Muscle of back (tissue), 11 donors: Measurements from ENCODE around the gene FGD4. TPM values are rescaled to one million over a fixed set of nuclear protein-coding genes. Genes with fewer than 3 reads are reported as not detected.

ENCODE experiments used
- DNase-seq, 3 donors: peaks; one replicate each; pipeline versions ENCODE4 v3.0.0 to v3.0.0-alpha.2; 2013
- polyA plus RNA-seq, 10 donors: library from polyadenylated mRNA; unstranded; fragments of 120-200 nt; gene quantifications; one replicate each; pipeline ENCODE4 v1.2.1, GENCODE V29; 2013; ENCODE audit not compliant: insufficient read length in 10 of 10

The FGD4 gene
- polyA plus RNA-seq, 10 donors: 11.0 to 28.4 (median 21.3) TPM

GRCh38 chr12:32402170-32402569 is 2.8 kb downstream of the FGD4 start:
- DNase-seq: no peak

- DNase-seq: no peak
Observed at GRCh38 chr12:32402946-32403345, 3.6 kb downstream of the FGD4 start.

DNA sequence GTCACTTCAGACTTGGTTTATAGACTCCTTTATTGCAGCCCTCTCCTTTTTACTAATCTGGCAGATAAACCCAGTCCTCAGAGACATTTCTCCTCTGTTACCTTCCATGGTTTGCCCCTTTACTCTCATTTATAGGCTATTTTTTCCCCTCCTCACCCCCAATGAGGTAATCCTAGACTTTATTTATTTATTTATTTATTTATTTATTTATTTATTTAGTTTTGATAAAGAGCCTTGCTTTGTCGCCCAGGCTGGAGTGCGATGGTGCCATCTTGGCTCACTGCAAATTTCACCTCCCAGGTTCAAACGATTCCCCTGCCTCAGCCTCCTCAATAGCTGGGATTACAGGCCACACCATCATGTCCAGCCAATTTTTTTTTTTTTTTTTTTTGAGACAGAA is 8.4 kb downstream of the FGD4 start:
- DNase-seq: no peak

DNA sequence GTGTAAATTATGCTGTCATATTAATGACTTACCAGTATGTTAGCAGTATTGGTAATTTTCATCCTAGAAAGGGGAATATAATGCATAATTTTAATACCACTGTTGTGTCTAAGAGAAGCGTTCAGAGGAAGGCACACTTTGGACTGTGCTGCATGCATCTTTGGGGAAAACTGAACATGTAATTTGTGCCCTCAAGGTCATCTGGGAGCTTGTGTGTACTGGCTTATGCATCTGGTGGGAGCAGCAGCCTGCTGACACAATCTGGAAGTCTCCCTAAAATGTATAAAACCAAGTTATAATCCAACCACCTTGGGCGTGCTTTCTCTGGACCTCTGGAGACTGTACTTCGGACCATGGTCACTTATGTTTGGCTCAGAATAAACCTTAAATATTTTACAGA is 14.1 kb downstream of the FGD4 start:
- DNase-seq: no peak

GRCh38 chr12:32418221-32418620 is 18.9 kb downstream of the FGD4 start:
- DNase-seq: no peak

GRCh38 chr12:32418903-32419519 is 19.7 kb downstream of the FGD4 start:
- no peak for DNase-seq

- DNase-seq: no peak
Observed at GRCh38 chr12:32419520-32419960, 20.2 kb downstream of the FGD4 start.

DNA sequence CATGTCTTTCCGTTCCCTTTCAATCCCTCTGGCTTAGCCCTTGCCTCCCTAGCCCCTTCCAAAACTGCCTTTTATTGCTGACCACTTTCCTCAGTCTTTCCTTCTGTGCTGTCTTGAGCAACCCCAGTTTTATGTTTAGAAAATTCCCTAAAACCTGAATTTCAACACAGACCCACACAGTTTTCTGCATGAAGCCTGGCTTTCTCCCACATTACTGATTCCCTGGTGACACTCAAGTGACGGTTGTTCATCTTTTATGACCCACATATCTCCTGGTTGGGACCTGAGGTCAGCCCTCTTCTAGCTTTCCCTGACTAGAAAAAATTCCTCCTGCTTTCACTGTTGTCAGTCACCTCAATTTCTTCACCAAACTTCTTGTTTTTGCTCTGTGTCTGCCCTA is 21.0 kb downstream of the FGD4 start:
- DNase-seq: no peak

DNA sequence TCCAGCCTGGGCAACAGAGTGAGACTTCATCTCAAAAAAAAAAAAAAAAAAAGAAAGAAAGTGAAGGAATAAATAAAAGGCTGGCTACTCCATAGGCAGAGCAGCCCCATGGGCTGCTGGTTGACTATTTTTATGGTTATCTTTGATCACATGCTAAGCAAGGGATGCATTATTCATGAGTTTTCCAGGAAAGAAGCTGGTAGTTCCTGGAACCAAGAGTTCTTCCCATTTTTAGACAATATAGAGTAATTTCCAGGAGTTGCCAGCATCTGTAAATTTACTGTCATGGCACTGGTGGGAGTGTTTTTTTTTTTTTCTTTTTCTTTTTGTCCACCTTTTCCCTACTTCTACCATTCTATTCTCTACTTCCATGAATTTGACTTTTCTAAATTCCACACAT is 24.2 kb downstream of the FGD4 start:
- DNase-seq: no peak

DNA sequence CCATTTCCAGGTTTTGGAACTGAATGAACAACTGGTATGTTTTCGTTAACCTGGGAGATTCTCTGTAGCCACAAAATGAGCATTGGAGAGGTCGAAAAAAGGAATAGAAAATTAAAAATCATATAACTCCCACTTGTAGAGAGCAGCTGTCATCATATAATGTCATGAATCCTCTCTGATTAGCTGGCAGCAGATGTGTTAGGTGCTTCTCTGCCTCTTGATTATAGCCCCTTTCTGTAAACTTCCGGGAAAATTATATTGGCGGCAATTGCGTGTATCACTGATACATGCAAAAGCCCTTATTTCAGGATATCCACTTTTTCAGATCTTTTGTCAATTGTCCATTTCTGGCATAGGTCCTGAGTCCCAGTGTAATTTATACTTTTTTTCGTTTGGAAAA is 31.7 kb downstream of the FGD4 start:
- no peak for DNase-seq

DNA sequence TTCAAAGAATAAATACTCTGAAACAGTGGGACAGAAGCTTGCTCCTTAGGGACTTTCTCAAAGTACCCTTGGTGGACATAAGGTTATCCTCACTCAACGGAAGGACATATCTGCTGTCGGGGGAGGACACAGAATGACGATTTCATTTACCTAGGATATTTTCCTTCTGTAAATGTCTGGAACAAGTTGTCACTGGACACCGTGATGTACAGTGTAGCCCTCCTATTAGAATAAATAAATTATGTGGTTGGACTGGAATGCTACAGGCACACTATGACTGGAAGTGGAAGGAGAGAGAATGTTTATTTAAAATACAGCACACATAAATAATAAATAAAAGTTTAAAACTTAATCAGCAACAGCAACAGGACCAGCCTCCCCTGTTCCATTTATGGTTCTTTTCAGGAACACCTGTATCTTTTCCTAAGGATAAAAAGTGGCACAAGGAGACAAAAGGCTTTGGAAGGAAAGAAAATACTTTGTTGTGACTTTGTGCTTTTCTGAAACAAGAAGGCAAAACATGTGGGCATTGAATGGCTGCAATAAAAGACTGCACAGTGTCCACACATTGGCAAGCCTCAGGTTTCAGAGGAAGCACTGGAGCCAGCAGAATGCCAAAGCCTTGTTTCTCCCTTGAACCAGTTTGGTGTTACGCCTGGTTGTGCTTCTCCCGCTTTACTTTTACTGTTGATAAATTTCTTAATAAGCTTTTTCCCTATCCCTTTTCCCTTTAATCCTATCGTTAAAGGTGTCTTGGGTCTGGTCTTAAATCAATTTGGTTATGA is 36.8 kb downstream of the FGD4 start:
- no peak for DNase-seq

GRCh38 chr12:32437095-32437515 is 37.7 kb downstream of the FGD4 start:
- peak in 1 of 3 donors; percentile 45 for DNase-seq

DNA sequence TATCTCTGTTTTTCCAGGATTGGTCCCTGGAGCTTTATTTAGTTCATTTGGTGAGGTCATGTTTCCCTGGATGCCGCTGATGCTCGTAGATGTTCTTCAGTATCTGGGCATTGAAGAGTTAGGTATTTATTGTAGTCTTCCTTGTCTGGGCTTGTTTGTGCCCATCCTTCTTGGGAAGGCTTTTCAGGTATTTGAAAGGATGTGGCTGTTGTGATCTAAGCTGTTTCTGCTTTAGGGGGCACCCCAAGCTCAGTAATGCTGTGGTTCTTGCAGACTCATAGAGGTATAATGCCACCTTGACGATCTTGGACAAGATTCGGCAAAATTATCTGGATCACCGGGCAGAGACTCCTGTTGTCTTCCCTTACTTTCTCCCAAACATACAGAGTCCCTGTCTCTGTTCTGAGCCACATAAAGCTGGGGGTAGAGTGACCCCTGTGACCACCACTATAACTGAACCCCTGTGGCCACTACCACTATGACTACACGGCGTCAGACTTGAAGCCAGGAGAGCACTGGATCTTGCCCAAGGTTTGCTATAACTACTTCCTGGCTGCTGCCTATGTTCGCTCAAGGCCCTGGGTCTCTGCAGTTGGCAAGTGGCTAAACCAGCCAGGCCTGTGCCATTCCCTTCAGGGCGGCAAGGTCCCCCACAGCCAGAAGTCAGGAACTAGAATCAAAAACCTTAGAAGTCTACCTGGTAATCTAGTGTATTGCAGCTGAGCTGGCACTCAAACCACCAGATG is 40.9 kb downstream of the FGD4 start:
- no peak for DNase-seq

- DNase-seq: no peak
Observed at GRCh38 chr12:32443491-32443890, 44.1 kb downstream of the FGD4 start.

- peak in 1 of 3 donors; percentile 64 for DNase-seq
Observed at GRCh38 chr12:32444895-32445294, 45.5 kb downstream of the FGD4 start.

DNA sequence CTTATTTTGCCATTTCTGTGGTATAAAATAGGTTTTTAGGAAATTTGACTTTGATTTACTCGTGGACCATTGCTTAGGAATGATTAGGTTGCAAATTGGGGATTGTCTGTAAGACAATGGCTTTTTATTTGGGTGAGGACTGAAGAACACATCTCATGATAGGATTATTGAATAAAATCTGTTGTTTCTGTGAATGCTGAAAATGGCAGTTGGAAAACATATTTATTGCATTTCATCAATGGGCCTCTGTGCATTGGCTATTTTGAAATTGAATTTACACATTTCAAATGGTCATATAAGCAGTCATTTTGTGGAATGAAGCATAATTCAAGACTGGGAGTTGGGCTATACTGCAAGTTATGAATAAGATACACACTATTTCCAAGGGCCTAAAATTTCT is 46.0 kb downstream of the FGD4 start:
- DNase-seq: no peak

DNA sequence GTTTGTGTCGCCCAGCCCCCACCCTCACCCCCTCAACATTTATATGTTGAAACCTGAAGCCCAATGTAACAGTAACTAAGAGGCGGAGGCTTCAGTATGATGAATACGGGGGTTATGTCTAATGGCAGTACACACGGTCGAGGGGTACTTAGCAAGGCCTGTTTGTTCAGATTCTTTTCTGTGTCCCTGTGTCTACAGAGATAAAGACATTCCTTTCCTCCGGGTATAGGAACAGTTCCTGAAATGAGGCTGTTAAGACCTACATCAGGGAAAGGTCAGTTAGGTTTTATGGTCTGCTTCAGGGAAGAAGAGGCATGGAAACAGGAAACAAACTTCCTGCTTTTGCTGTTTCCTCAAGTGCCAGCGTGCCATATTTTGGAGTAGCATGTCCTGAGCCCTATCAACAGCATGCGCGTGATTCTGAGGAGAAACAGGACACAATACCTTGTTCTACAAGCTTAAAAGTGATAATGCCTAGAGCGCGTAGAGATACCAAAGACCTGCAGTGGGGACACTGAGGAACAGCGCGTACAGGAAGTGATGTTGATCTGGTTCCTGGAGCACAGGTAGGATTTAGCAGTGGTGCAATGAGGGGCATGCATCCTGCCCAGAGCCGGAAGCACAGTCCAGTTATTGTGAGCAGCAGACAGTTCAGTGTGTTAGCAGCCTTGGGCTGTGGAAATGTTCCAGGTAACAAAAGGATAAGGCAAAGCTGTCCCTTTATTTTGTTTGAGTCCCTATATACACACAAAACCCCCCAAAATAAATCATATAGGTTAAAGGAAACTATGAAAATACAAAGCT is 47.2 kb downstream of the FGD4 start:
- DNase-seq: no peak

DNA sequence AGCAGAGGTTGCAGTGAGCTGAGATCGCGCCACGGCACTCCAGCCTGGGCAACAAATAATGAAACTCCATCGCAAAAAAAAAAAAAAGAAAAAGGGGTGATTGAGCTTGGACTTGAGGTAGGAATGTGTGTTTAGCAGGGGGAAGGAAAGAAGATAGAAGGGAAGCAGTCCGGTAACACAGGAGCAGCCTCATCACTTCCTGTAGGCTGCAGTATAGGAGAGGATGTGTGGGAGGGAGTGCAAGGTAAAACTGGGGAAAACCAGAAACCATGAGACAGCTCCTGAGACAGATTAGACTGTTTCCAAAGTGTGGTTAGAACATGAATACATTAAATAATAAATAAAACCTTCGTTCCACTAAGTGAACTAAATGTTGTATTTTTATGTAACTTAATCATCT is 49.2 kb downstream of the FGD4 start:
- DNase-seq: no peak

GRCh38 chr12:32450363-32450762 is 51.0 kb downstream of the FGD4 start:
- DNase-seq: no peak

DNA sequence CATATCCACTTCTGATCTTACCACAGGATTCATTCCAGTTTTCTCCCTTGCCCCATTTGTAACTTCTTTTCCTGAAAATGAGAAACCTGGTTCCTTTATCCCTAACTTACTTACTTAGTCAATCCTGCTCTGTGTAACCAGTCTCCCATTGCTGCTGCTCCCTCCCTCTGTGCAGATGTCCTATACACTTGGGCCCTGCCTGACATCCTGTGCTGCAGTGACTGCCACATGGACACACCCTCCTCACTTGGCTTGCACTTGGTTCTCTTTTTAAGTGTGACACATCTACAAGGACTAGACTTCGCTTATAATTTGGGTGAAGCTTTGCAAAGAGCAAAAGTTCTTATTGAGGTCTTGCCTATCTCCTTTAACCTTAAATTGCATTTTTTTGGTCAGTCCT is 51.4 kb downstream of the FGD4 start:
- DNase-seq: no peak

DNA sequence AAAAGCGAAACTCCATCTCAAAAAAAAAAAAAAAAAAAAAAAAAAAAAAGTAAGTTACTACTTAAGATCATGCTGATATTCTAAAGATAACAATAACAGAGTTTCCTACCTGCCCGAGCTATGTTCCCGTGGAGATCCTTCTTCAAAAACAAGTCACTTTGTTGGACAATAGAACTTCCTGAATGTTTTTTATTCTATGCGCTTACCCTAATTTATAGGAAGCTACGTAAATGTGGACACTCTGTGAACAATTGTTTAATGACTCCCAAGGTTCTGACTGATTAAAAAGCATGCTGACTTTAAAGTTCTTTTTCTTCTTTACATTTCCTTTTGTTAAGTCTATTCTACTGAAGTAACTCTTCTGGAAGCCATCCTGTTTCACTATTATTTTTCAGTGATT is 52.5 kb downstream of the FGD4 start:
- DNase-seq: no peak

GRCh38 chr12:32454075-32454474 is 54.7 kb downstream of the FGD4 start:
- no peak for DNase-seq
